GM12892 (cell line): ENCODE results near the gene SLC7A8.

Source experiments
- DNase-seq: peaks from one replicate; pipeline ENCODE4 v3.0.0; 2011; ENCODE audit not compliant: insufficient read length
- FAIRE-seq: peaks from 2 replicates; lab custom pipeline; 2011; peaks lifted over from hg19 to GRCh38; lab: Jason Lieb, UNC
- POLR2A ChIP-seq: IDR thresholded peaks from 2 replicates; pipeline ENCODE4 v1.6.1; 2011; ENCODE audit warnings: low read depth, low read length, control low read depth
- POLR2AphosphoS5 ChIP-seq: IDR thresholded peaks from 2 replicates; pipeline ENCODE4 v1.6.1; 2011; ENCODE audit warnings: low read depth, low read length, control low read depth
- TAF1 ChIP-seq: IDR thresholded peaks from 2 replicates; pipeline ENCODE4 v1.6.1; 2011; ENCODE audit warnings: low read depth, mild to moderate bottlenecking, control low read depth, low read length, borderline replicate concordance

Gene SLC7A8

DNA sequence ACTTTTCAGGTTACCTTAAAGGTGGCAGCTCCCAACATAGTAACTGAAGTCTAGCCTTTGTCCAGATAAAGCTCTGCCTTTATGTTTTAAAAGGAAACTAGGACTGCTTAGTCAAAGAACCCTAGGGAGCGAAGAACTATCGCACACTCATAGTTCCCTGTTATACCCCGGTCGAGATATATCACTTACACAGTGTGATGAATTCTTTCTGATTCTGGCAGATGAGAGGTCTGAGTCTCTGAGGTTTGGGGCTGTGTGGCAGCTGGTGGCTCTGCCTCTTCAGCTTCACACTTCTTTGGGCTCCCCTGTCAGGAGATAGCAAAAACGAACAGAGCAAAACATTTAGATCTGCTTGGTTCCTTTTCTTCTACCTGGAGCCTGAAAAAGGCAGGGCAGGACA lies 105.5 kb downstream of the SLC7A8 start:
- TF ChIP-seq POLR2A, result no peak
- TF ChIP-seq TAF1, result no peak
- no peak for TF ChIP-seq POLR2AphosphoS5
- DNase-seq, result no peak
- no peak for FAIRE-seq

DNA sequence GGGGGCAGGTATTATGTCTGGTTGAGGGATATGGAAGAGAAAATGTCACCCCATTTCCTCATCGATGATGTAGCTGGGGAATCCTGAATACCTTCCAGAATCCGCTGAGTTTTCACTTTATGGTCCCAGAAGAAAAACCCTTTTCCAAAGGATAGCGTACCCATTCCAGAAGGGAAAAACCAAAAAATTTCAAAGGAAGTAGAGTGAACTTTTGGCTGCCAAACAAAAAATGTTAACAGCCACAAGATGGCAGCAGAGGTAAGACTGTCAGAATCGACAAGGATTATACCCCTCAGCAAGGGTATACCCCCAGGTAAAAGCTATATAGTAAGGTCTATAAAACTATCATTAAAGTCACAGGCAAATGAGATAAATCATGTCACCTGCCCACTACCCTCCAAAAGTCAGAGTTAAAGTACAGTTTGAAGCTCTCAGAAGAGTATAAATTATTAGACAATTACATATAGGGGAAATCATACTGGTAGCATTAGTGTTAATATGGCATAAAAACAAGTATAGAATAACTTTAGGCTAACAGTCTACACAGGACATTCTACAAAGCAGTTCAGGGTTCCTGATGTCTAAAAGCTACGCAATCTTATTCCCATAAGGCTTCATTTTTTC lies 106.6 kb downstream of the SLC7A8 start:
- TF ChIP-seq TAF1, result no peak
- TF ChIP-seq POLR2A, result no peak
- no peak for TF ChIP-seq POLR2AphosphoS5
- no peak for FAIRE-seq
- no peak for DNase-seq
